GM19468 (cell line): ENCODE data around the gene MAPRE2.
"Not testable (repeated sequence)": the region's sequence is repeated elsewhere in the genome, so short reads cannot be mapped to it uniquely, and the experiment has no call there.

Experiments used
- ATAC-seq: cut with Tn5 transposase; IDR thresholded peaks from one replicate; pipeline ENCODE4 v1.9.1; 2021; ENCODE audit warnings: mild to moderate bottlenecking, moderate library complexity, moderate number of reproducible peaks; ENCODE audit not compliant: unreplicated experiment; ENCODE audit errors: extremely low read depth

Gene MAPRE2

GRCh38 chr18:35138773-35139172, 97.6 kb downstream of the MAPRE2 start:
- no peak for ATAC-seq

DNA sequence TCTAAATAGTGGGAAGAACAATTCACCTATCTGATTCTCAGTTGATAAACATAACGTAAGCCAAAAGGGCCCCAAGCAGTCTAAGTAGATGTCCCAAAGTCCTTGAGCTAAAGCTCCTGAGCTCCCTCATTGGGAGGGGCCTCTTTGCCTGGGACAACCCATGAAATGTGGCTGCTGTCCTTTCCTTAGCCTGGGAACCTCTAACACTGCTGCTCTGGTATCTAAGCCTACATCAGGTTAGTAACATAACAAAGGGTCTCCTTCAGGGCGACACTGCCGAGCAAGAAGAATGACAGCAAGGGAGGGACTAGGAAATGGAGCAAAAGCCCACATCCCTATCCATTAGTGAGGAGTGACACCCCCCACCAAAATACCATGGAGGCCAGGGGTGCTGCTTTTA, 98.3 kb downstream of the MAPRE2 start:
- no peak for ATAC-seq

- ATAC-seq, result no peak
These were observed 99.9 kb downstream of the MAPRE2 start for GRCh38 chr18:35141077-35141476.

DNA sequence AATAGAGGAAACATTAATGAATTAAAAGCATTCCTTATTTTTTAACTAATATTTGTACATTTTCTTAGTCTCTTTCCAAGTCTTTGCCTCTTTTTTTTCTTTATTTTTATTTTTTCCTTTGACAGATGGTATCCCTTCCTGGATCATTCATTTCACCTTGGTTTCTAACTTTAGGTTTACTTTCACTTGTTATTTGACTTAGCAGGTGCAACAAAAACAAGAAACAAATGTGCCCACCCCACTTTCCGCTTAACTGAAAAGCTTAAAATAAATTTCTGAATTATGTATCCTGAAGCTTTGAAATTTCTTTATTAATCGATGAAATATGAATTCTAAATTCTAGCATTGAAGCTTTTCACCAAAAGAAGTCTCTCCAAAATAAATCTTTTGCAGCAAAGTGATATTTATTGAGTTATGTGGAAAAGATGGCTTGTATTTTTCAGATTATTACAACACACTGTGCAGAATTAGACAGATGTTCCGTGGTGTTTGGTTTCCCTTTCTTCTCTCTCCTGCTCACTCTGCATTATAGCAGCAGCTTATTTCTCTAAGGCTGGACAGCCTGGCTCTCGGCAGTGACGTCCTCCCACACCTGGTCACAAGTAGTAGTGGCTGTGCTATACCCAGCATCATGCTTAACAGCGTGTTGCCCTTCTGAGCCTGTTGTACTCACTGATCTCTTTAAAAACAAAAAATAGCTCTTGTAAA, 100.5 kb downstream of the MAPRE2 start:
- peak; percentile 37 for ATAC-seq

DNA sequence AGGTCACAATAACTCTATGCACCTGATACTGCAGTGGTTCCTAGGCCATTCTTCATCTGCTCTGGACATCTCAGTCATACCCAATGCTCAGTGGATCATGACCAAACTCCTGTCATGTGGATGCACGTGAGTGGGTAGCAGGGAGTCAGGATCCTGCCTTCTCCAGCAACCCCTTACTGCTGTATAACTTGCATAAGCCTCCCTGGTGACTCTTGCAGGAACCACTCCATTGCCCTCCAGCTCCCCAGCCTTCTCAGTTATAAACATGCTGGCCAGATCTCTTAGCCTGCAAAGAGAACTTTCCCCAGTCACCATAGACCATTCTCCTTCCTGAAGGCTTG, 101.0 kb downstream of the MAPRE2 start:
- peak; percentile 18 for ATAC-seq

GRCh38 chr18:35143622-35144596, 102.7 kb downstream of the MAPRE2 start:
- ATAC-seq, result peak; percentile 30

- no peak for ATAC-seq
These were observed 103.5 kb downstream of the MAPRE2 start for GRCh38 chr18:35144698-35145097.

- not testable (repeated sequence) for ATAC-seq
These were observed 109.0 kb downstream of the MAPRE2 start for GRCh38 chr18:35150195-35150594.

DNA sequence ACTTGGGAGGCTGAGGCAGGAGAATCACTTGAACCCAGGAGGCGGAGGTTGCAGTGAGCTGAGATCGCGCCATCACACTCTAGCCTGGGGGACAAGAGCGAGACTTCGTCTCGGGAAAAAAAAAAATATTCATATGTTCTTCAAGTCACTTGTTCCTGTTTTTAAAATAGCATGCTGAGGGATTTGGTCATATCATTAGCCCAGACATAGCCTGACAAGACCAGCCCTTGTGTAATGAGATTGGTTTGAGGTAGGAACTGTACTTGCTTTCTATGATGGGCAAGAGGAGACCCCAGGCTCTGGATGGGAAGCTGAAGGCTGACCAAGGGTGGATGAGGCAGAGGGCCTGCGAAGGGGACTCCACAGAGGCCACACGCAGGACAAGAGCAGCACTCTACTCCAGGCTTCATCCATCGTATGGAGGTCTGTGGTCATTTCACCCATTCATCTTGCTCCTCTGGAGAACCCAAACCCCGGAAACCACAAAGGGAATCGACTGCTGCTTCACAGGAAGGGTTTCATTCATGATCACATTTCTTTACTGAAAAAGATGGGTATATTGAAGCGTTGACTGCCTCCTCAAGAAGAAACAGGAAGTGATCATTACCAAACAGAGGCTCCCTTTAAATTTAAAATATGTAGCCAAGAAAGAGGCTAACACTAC, 112.5 kb downstream of the MAPRE2 start:
- ATAC-seq, result no peak

- no peak for ATAC-seq
These were observed 114.3 kb downstream of the MAPRE2 start for GRCh38 chr18:35155398-35156117.

GRCh38 chr18:35157181-35157580, 116.0 kb downstream of the MAPRE2 start:
- no peak for ATAC-seq

GRCh38 chr18:35158728-35159450, 117.7 kb downstream of the MAPRE2 start:
- no peak for ATAC-seq

- no peak for ATAC-seq
These were observed 118.6 kb downstream of the MAPRE2 start for GRCh38 chr18:35159782-35160181.

GRCh38 chr18:35161485-35161884, 120.3 kb downstream of the MAPRE2 start:
- no peak for ATAC-seq

DNA sequence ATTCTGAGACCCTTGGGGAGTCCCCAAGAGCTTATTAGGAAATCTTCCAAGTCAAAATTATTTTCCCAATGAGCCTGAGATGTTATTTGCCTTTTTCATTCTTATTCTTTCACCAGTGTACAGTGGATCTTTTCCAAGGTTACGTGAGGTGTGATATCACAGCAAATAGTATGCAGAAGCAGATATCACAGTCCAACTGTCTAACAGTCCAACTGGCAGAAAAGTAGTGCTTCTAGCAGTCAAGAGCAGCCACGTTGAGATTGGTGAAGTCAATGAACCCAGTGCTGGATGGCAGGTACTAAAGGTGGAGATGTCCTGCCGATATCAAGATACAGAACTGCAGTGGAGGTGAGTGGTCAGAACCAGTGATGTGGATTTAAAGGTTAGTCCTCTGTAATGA, 120.7 kb downstream of the MAPRE2 start:
- no peak for ATAC-seq

DNA sequence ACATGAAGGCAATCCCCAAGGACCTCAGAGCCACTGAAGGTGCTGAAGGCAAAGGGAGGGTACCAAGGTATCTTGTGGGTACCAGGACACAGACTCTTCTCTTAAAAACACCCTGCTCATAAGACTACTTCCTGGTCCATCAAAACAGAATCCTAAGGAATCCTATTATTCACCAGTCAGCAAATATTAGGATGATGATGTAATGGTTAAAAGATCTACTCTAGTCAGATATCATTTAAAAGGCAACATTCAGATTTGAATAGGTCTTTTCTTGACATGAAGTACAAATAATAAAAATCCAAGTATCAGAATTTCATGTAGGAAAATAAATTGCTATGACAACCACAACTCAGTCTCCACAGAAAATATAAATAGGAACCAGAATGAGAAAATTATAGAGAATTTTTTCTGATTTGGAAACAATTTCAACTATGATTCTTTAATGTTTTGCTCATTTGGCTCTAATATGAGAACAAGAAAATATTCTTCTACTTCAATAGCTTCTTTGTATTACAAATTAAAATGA, 121.9 kb downstream of the MAPRE2 start:
- ATAC-seq, result no peak

DNA sequence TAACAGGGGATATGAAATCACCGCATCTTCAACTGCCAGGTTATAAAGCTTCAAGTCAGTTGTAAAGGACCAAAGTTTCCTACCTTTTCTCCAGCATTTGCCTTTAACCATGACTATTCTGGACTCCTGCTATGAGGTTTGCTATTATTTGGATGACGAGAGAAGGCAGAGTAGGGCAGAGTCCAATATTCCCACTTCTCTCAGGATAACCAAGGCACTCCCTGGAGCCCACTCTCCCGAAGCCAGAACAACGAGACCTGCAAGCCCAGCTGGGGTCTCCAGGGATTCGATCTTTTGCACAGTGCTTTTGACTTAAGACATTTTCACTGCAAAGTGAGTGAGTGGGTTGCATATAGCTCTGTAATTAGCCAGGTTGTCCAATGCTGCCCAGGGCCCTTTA, 122.5 kb downstream of the MAPRE2 start:
- no peak for ATAC-seq

DNA sequence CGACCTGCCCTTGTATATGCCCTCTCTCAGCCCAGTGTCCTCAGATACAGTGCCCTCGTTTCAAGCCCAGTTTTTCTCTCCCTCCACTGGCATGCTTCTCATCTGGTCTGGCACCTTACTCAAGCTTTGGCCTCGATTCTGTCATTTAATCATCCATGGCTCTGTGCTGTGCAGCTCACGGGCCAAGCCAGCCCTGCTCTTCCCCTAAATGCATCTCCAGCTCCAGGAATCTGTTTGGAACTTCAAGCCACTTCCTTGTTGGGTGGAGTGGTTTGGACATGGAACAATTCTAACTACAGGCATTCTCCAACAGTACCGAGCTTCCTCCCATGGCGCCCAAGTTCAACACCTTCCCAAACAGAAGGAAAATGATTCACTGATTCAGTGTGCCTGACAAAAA, 122.9 kb downstream of the MAPRE2 start:
- no peak for ATAC-seq

GRCh38 chr18:35167332-35167731, 126.1 kb downstream of the MAPRE2 start:
- ATAC-seq, result no peak
